ENCODE measurements around the gene NLGN2.
A peak's percentile ranks its signal among the peaks of the same experiment; 100 is the strongest.

- TF ChIP-seq, protein P1, sequence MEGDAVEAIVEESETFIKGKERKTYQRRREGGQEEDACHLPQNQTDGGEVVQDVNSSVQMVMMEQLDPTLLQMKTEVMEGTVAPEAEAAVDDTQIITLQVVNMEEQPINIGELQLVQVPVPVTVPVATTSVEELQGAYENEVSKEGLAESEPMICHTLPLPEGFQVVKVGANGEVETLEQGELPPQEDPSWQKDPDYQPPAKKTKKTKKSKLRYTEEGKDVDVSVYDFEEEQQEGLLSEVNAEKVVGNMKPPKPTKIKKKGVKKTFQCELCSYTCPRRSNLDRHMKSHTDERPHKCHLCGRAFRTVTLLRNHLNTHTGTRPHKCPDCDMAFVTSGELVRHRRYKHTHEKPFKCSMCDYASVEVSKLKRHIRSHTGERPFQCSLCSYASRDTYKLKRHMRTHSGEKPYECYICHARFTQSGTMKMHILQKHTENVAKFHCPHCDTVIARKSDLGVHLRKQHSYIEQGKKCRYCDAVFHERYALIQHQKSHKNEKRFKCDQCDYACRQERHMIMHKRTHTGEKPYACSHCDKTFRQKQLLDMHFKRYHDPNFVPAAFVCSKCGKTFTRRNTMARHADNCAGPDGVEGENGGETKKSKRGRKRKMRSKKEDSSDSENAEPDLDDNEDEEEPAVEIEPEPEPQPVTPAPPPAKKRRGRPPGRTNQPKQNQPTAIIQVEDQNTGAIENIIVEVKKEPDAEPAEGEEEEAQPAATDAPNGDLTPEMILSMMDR (IDR thresholded peaks at IDR 0.05), result peak in 1 of 3 experiments; percentile 9
- no peak for TF ChIP-seq EP300 (IDR thresholded peaks at IDR 0.05)
- TF ChIP-seq POLR2A (IDR thresholded peaks at IDR 0.05; ENCODE audit: low read depth), result peak; percentile 18
These were observed 2.8 kb upstream of the NLGN2 start for GRCh38 chr17:7404737-7405349.
